ENCODE data around the gene VWA2.
A peak's percentile ranks its signal among the peaks of the same experiment; 100 is the strongest.

The VWA2 gene

GRCh38 chr10:114246679-114247305 lies 7.7 kb downstream of the VWA2 start:
- DNase-seq, result no peak

DNA sequence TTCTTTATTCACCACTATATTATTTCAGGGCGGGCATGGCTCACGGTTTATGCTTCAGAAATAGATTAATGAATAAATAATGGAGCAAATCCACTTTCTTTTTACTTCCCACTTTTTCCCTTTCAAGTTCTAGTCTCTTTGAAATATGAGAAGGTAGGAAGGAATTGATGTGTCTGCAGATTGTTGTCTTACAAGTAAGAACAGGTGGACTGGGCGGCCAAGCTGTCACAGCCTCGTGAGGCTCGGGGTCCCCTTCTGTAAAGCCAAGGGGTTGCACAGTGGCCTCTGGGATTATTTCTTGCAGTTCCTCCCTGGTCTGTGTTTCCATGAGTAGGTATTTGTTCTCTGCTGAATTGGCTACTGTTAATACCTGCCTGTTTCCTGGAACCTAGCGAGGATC lies 11.2 kb downstream of the VWA2 start:
- DNase-seq, result no peak

DNA sequence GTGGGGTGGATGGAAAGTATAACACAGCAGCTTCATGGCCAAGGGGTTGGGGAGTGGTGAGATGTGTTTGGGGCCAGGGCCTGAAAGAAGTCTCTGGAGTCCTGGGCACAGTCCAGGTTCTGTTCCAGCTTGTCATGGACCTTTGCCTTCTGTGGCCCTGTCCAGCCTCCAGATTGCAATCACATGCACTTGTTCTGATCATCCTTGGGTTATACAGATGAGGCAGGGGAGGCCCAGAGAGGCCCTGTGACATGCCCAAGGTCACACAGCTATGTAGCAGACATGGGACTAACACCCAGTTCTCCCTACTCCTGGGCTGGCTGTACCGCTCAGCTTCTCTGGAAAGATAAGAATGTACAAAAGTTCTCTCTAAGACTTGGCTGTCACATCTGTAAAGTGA lies 11.7 kb downstream of the VWA2 start:
- no peak for DNase-seq

- peak in 2 of 58 donors; percentile 6 to 9 for DNase-seq
Observed at GRCh38 chr10:114252092-114252491, 13.0 kb downstream of the VWA2 start.

DNA sequence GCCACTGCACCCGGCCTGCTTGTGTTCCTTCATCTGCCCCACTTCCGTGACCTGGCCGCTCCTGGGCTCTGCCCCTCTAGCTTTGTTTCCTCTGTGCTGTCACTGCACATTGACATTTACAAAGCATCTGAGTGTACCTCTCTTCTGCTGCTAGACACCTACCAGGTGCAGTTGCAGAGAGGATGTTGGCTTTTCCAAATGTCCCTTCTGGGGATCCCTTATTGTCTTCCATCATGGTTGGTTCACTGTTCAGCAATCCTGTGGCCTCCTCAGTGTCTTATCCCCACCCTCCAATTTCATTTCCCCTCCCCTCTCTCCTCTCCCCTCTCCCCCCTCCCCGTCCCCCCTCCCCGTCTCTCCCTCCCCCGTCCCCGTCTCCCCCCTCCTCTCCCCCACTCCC lies 13.8 kb downstream of the VWA2 start:
- no peak for DNase-seq

DNA sequence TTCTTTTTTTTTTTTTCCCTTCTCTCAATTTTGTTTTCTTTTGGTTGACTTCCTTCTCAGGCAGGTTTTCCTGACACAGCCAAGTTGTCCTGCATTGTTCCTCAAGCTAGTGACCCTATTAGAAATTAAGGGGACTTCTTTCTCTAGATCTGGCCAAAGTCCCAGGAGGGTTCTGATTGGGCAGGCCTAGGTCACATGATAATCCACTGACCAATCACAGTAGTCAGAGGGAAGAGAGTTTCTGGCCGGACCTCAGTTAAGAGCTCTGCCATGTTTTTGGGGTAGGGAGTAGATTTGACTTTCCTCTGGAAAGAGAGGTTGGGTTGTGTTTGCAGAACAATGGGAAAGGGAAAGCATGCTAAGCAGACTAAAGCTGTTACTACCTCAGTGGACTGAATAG lies 16.2 kb downstream of the VWA2 start:
- DNase-seq, result peak in 1 of 58 donors; percentile 31

DNA sequence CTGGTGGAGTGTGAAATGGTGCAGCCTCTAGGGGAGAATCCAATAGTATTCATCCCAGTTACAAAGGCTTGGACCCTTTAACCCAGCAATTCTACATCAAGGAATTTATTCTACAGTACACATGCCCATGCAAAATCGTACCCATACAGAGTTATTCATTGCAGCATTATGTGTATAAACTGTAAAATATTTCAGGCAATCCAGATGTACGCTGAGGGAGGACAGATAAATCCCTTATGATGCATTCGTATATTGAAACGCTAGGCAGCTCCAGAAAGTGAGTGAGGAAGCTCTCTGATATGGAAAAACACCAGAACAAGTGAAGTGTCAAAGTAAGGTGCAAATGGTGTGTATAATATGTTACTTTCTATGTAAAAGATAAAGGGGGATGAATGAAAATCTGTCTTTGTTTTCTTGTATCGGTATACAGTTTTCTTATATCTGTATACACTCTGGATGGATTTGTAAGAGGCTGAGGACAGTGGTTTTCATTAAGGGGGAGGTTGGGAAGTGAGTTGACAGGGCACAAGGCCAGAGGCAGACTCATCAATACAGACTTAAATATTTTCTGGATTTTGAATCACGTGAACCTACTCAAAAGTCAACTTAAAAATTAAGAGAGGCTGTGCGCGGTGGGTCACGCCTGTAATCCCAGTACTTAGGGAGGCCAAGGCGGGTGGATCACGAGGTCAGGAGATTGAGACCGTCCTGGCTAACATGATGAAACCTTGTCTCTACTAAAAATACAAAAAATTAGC lies 17.1 kb downstream of the VWA2 start:
- no peak for DNase-seq

GRCh38 chr10:114256822-114257221 lies 17.8 kb downstream of the VWA2 start:
- no peak for DNase-seq

GRCh38 chr10:114257498-114257897 lies 18.4 kb downstream of the VWA2 start:
- DNase-seq, result no peak

DNA sequence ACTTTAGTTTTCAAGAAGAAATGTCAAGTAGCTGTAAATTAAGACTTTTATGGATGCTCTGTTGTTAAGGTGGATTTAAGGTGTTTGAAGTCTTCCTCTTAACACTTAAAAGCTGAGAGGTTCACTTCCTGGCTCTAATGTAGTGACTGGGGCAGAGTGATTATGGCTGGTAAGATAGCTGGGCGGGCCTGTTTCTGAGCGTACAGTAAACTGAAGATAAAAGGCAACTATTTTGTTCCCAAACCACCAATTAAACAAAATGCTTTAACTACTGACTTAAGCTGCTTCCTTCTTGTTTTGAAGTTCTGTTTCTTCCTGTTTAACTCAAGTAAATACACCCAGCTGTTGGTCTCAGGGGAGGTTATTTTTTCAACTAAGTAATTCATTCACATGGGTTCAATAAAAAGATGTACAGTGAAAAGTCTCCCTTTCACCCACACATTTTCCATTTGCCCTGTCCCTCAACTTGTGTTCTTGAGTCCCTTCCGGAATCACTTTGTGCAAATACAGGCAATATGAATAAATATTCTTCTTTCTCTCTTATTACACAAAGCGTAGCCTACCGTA lies 19.3 kb downstream of the VWA2 start:
- no peak for DNase-seq

DNA sequence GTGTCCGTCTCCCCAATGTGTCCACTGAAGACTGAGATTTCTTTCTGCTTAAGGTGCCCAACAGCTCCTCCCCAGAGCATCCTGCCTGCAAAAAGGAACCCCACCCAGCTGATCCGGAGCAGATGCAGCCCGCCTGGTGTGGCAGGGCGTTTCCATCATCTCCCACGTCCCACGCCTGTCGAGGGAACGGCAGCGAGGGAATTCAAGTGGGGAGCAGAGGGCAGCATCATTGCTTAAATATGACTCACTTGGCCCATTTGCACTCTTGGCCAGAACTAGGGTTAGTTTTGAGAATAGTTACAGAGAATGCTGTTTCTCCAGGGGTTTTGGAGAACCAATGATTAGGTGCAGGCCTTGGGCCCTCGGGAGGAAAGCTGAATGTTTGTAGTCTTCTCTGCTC lies 20.8 kb downstream of the VWA2 start:
- no peak for DNase-seq

DNA sequence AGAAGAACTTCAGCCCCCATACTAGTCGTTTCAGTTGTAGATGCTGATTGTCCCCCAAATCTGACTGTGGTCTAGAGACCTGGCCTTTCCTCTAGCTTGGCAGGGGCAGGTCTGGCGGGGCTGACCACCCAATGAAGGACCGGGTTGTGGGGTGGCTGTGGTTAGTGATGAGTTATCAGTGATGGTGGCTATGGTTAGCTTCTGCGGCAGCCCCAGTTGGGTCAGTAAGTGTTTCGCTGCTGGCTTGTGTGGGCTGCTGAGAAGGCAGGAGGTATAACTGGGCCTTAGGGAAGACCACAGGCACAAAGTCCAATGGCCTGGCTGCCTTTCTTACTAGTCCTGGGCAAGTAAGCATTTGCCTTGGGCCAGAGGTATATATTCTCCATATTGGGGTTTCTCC lies 21.3 kb downstream of the VWA2 start:
- no peak for DNase-seq

- no peak for DNase-seq
Observed at GRCh38 chr10:114261076-114261475, 22.0 kb downstream of the VWA2 start.

- DNase-seq, result no peak
Observed at GRCh38 chr10:114262496-114262895, 23.4 kb downstream of the VWA2 start.

DNA sequence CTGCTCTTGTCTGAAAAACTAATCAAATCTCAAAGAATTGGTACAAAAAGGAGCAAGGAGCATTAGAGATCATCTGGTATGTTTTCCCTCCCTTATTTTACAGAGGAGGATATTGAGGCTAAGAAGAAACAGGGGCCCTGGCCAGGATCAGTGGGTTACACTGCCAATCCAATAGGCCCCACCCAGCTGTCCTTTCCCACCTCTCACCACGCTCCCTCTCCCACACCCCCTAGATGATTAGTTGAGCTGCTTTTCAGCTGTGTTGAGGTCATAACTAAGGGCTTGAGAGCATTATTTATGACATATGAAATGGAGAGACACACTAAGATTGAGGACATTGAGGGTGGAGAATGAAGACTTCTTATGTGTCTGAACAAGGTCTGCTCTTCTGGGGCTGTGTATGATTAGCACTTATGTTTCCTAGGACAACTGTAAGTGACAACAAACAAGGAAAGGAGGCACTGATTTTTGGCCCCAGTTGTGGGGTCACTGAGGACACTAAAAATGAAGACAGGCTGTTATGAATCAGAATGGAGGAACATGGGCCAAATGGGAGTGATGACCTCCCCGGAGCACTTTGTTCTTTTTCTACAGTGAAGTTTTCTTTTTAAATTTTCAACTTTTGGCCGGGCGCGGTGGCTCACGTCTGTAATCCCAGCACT lies 26.5 kb downstream of the VWA2 start:
- no peak for DNase-seq

GRCh38 chr10:114266521-114266920 lies 27.5 kb downstream of the VWA2 start:
- DNase-seq, result no peak

GRCh38 chr10:114271075-114271778 lies 32.2 kb downstream of the VWA2 start:
- DNase-seq, result no peak

GRCh38 chr10:114271779-114272167 lies 32.7 kb downstream of the VWA2 start:
- DNase-seq, result no peak

DNA sequence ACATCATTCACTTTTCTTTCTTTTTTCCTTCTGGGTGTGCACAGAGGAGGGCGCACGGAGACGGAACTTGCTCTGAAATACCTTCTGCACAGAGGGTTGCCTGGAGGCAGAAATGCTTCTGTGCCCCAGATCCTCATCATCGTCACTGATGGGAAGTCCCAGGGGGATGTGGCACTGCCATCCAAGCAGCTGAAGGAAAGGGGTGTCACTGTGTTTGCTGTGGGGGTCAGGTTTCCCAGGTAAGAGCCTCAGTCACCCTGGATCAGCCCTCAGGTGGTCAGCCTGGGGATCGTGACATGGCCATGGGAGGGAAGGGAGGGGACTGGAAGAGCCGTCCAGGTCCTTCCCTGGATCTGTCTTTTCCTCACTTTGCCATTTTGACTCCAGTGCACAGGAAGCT lies 33.6 kb downstream of the VWA2 start:
- DNase-seq, result no peak

DNA sequence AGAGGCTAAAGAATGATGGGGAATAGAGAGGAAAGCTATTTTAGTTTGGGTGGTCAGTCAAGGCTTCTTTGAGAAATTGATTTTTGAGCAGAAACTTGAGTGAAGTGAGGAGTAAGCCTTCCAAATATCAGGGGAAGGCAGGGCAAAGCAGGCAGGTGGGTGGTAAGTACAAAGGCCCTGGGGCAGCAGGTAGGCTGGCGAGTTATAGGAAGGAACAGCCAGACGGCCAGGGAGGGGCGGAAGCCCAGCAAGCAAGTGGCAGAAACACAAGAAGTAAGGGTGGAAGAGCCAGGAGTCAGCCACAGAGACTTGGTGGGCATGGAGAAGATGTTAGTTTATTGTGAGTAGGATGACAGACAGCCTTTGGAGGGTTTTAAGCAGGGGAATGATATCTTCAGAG lies 34.9 kb downstream of the VWA2 start:
- no peak for DNase-seq

GRCh38 chr10:114274616-114275453 lies 35.8 kb downstream of the VWA2 start:
- DNase-seq, result no peak

Measured in anterior cingulate cortex (tissue), 58 donors.